GM12873 (cell line): ENCODE data around the gene SPPL2B.

Source experiments
- TF ChIP-seq, protein P1 (sequence below): IDR thresholded peaks from 2 replicates; pipeline ENCODE4 v1.5.1; 2012; ENCODE audit warnings: low read depth, mild to moderate bottlenecking, moderate library complexity, low read length, control low read depth; ENCODE audit not compliant: insufficient read depth; ENCODE audit errors: missing control alignments

SPPL2B gene

DNA sequence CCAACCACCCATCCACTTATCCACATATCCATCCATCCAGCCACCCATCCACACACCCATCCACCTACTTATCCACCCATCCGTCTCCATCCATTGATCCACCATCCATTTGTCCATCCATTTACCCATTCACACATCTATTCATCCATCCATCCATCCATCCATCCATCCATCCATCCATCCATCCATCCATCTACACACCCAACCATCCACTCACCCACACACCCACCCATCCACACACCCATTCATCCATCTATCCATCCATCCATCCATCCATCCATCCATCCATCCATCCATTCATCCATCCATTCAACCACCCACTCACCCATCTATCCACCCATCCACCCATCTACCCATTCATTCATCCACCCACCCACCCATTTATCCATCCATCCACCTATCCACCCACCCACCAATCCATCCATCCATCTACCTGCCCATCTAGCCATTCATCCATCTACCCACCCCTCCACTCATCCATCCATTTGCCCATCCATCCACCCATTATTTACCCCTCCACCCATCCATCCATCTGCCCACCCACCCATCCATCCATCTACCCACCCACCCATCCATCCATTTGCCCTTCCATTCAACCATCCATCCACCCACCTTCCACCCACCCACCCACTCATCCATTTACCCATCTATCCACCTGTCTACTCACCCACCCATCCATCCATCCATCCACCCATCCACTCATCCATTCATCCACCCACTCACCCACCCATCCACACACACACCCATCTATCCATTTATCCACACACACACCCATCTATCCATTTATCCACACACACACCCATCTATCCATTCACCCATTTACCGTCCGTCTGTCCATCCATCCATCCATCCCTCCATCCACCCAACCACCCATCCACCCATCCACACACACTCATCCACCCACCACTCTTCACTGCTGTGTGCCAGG is 29.1 kb downstream of the SPPL2B start:
- TF ChIP-seq, protein P1, sequence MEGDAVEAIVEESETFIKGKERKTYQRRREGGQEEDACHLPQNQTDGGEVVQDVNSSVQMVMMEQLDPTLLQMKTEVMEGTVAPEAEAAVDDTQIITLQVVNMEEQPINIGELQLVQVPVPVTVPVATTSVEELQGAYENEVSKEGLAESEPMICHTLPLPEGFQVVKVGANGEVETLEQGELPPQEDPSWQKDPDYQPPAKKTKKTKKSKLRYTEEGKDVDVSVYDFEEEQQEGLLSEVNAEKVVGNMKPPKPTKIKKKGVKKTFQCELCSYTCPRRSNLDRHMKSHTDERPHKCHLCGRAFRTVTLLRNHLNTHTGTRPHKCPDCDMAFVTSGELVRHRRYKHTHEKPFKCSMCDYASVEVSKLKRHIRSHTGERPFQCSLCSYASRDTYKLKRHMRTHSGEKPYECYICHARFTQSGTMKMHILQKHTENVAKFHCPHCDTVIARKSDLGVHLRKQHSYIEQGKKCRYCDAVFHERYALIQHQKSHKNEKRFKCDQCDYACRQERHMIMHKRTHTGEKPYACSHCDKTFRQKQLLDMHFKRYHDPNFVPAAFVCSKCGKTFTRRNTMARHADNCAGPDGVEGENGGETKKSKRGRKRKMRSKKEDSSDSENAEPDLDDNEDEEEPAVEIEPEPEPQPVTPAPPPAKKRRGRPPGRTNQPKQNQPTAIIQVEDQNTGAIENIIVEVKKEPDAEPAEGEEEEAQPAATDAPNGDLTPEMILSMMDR, result no peak

DNA sequence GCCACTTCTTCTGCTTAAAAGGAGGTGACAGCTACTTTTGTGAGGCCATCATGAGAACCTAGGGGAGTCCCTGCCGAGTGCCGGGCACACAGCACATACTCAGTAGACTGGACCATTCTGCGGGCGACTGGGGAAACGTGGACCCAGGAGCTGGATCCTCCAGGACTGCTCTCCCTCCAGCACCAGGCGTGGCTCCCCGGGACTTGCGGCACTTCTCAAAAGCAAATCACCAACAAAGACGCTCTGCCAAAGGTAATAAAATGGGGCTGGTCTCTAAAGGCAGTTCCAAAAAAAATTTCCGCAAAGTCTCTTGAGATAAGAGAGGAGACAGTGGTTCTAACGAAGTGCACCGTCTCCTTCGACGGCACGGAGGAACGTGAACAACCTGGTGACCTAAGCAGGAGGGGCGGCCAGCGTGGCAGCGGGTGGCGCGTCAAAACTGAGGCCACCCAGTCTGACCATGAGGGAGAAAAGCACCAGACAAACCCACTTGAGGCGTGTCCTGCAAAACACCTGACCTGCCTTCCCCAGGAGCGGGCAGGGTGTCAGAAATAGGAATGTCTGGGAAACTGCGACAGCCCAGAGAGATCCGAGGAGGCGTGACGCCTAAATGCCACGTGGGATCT is 30.2 kb downstream of the SPPL2B start:
- TF ChIP-seq, protein P1, result no peak

DNA sequence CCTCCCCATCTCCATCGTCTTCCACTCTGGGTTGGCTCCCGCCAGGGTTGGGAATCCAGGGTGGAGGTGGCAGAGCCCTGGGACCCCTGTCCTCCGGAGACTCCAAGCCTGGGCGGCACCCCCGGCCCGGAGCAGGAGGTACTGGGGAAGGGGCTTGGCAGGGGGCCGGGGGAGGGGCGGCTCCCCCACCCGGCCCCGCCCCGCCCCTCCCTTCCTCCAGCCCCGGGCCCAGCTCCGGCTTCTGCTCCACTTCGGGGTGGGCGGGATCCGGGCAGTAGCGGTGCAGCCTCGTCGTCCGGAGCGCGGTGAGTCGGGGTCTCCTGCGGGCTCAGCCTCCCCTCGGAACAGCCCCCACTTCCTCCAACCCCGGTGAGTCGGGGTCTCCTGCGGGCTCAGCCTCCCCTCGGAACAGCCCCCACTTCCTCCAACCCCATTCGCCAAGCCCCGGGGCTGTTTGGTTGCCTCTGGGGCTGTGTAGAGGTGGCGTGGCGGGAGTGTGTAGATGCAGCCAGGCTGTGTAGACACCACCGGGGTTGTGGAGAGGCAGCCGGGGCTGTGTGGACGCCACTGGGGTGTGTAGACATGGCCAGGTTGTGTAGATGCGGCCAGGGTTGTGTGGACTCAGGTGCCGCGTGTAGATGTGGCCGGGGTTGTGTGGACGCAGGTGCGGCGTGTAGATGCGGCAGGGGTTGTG is 31.7 kb downstream of the SPPL2B start, which contains the start of gene TMPRSS9:
Gene TMPRSS9, plus strand, starts transcription at position 274 of the 694 bp plus-strand sequence. CDS start 29,521 bp downstream, outside the sequence.
- TF ChIP-seq, protein P1, result no peak

DNA sequence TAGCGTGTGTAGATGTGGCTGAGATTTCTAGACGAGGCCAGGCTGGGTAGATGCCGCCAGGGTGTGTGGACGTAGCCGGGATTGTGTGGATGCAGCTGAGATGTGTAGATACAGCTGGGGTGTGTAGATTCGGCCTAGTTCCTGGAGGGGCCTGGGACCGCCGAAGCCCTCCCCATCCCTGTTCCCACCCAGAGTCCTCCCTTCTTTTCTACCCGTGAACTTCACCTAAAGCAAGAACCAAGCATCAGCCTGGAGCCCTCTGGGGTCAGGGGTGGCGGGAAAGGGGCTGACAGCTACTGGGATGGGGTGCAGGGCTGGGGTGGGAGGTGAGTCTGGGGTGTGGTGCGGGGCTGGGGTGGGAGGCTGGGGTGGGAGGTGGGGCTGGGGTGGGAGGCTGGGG is 32.3 kb downstream of the SPPL2B start:
- TF ChIP-seq, protein P1, result no peak

DNA sequence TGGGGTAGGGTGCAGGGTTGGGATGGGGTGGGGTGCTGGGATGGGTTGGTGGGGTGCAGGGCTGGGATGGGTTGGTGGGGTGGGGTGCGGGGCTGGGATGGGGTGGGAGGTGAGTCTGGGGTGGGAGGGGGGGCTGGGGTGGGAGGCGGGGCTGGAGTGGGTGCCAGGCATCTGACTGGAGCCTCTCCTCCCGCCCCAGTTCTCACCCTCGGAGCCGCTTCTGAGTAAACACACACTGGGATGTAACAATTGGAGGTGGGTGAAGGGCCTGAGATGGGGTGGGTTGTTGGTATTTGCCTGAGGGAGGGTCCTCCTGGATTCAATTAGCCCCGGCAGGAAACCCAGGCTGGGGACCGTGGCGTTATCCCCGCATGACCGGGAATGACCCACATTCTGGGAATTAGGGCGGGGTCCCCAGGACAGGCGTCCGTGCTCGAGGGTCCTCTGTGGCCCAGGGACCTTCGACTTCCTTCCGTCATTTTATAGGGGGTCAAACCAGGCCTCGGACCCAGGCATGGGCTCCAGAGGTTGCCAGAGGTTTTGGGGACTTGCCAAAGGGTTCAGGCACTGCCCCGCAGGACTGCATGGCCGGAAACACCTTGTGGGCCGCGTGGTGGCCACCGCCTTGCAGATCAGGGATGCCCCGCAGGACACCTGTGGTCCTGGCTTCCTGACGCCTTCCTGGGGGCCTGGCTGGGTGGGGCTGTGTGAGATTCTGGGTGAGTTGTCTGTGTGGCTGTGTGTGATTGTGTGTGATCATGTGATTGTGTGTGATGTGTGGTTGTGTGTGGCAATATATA is 33.0 kb downstream of the SPPL2B start:
- TF ChIP-seq, protein P1, result no peak

DNA sequence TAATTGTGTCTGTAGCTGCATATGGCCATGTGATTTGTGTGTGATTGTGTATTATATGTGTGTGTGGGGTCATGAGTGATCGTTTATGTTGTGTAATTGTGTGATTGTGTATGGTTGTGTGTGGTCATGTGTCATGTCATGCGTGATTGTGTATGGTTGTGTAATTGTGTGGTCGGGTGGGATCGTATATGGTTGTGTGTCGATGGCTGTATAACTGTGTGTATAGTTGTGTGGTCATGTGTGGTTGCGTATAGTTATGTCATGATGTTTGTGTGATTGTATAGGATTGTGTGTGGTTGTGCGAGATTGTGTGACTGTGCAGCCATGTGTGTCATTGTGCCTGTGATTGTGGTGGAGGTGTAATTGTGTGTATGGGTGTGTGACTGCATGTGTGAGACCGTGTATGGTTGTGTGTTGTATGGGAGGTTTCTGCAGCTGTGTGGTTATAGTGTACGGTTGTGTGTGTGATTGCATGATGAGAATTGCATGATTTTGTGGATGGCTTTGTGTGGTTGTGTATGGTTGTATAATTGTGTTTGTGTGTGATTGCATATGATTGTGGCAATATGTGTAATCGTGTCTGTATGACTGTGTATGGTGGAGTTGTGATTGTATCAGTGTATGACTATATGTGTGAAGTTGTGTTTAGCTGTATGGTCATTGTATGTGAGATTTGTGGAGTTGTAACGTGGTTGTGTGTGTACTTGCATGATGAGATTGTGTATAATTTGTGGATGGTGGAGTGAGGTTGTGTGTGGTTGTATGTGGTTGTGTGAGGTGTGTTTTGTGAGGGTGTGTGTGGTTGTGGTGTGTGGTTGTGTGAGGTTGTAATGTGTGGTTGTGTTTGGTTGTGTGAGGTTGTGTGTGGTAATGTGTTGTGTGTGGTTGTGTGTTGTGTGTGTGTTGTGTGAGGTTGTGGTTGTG is 33.8 kb downstream of the SPPL2B start:
- TF ChIP-seq, protein P1, result no peak
